ENCODE data around the gene CGB2. TPM values are rescaled to one million over a fixed set of nuclear protein-coding genes. Genes with fewer than 3 reads are reported as not detected.
"Not testable (repeated sequence)": the region's sequence is repeated elsewhere in the genome, so short reads cannot be mapped to it uniquely, and the experiment has no call there.

CGB2 gene
- total RNA-seq, 4 donors from 2014 or later: not detected

GRCh38 chr19:49020931-49021895 lies 10.5 kb upstream of the CGB2 start:
- no peaks in the 10 kb centered on the region for H3K9me3 ChIP-seq
- no peak for ATAC-seq
- 35 to 54% methylated on average over 9 to 14 of the region's 16 CpGs for WGBS, 2 donors (ENCODE audit: low coverage in 1 of 2)
- no peak overlapping the region for H3K4me3 ChIP-seq
- TF ChIP-seq POLR2A (IDR thresholded peaks at IDR 0.05) (no peak), CTCF (IDR thresholded peaks at IDR 0.05) (no peak), POLR2AphosphoS5 (IDR thresholded peaks at IDR 0.05) (no peak), EP300 (IDR thresholded peaks at IDR 0.05) (no peak)
- peaks cover 0 to 3% of the 10 kb centered on the region in 2 donors for H3K36me3 ChIP-seq
- H3K27me3 ChIP-seq: peaks cover 53% of the 10 kb centered on the region
- H3K4me1 ChIP-seq: peaks cover 0 to 27% (median 7%) of the 10 kb centered on the region in 3 donors
- H3K27ac ChIP-seq: no peak overlapping the region

- Histone ChIP-seq H3K9me3 (no peaks in the 10 kb centered on the region), H3K27me3 (peaks cover 50% of the 10 kb centered on the region), H3K4me1 (peaks cover 0 to 27% (median 7%) of the 10 kb centered on the region in 3 donors), H3K36me3 (no peaks in the 10 kb centered on the region), H3K4me3 (no peak overlapping the region), H3K27ac (no peak overlapping the region)
- WGBS, 2 donors (ENCODE audit: low coverage in 1 of 2): 90 to 92% methylated on average over 4 to 9 of the region's 9 CpGs
- no peak for TF ChIP-seq EP300 (IDR thresholded peaks at IDR 0.05)
- TF ChIP-seq CTCF (IDR thresholded peaks at IDR 0.05): no peak
- no peak for TF ChIP-seq POLR2AphosphoS5 (IDR thresholded peaks at IDR 0.05)
- TF ChIP-seq POLR2A (IDR thresholded peaks at IDR 0.05): no peak
- no peak for ATAC-seq
Observed at GRCh38 chr19:49022116-49022515, 9.6 kb upstream of the CGB2 start.

GRCh38 chr19:49024233-49024632 lies 7.5 kb upstream of the CGB2 start, which contains the start of gene CGB3:
Gene CGB3 (minus strand): TSS chr19:49024333. CDS start chr19:49023971, 362 bp downstream.
- H3K4me1 ChIP-seq, ATAC-seq, H3K4me3 ChIP-seq, H3K9me3 ChIP-seq, H3K36me3 ChIP-seq, H3K27ac ChIP-seq: not testable (repeated sequence)
- WGBS, 2 donors (ENCODE audit: low coverage in 1 of 2): no CpG with 5 or more reads among the region's 15 CpGs
- peaks cover 29% of the 10 kb centered on the region for H3K27me3 ChIP-seq

- H3K9me3 ChIP-seq, H3K36me3 ChIP-seq, ATAC-seq, H3K4me1 ChIP-seq, H3K27ac ChIP-seq, H3K4me3 ChIP-seq: not testable (repeated sequence)
- WGBS, 2 donors (ENCODE audit: low coverage in 1 of 2): no CpG with 5 or more reads among the region's 6 CpGs
- H3K27me3 ChIP-seq: peaks cover 20% of the 10 kb centered on the region
Observed at GRCh38 chr19:49025088-49025487, 6.6 kb upstream of the CGB2 start.

GRCh38 chr19:49025599-49025998 lies 6.1 kb upstream of the CGB2 start:
- H3K4me3 ChIP-seq, H3K36me3 ChIP-seq, ATAC-seq, H3K27ac ChIP-seq, H3K4me1 ChIP-seq, H3K9me3 ChIP-seq: not testable (repeated sequence)
- no CpG with 5 or more reads among the region's 23 CpGs for WGBS, 2 donors (ENCODE audit: low coverage in 1 of 2)
- H3K27me3 ChIP-seq: peaks cover 15% of the 10 kb centered on the region

- not testable (repeated sequence) for H3K27me3 ChIP-seq, H3K36me3 ChIP-seq, H3K27ac ChIP-seq, H3K4me1 ChIP-seq, ATAC-seq, H3K9me3 ChIP-seq, H3K4me3 ChIP-seq
- 66% methylated on average over 3 of the region's 9 CpGs; no CpG with 5 or more reads in 1 of the 2 donors for WGBS, 2 donors (ENCODE audit: low coverage in 1 of 2)
Observed at GRCh38 chr19:49028686-49029085, 3.0 kb upstream of the CGB2 start.

GRCh38 chr19:49029749-49030148 lies 1.9 kb upstream of the CGB2 start:
- H3K4me1 ChIP-seq, ATAC-seq, H3K9me3 ChIP-seq, H3K36me3 ChIP-seq, H3K27ac ChIP-seq, H3K4me3 ChIP-seq: not testable (repeated sequence)
- WGBS, 2 donors (ENCODE audit: low coverage in 1 of 2): 83% methylated on average over 2 of the region's 14 CpGs; no CpG with 5 or more reads in 1 of the 2 donors
- peaks cover 15% of the 10 kb centered on the region for H3K27me3 ChIP-seq

- not testable (repeated sequence) for H3K9me3 ChIP-seq
Observed at GRCh38 chr19:49030323-49030722, 1.4 kb upstream of the CGB2 start.

GRCh38 chr19:49036815-49037214 lies 5.1 kb downstream of the CGB2 start, which contains the start of gene CGB1:
Gene CGB1 (minus strand): TSS chr19:49036895. CDS start chr19:49036711, 184 bp downstream.
- not testable (repeated sequence) for H3K4me1 ChIP-seq, H3K27ac ChIP-seq, H3K36me3 ChIP-seq, ATAC-seq, H3K4me3 ChIP-seq, H3K9me3 ChIP-seq
- WGBS, 2 donors (ENCODE audit: low coverage in 1 of 2): 38 to 73% methylated on average over 7 to 8 of the region's 18 CpGs
- peaks cover 15% of the 10 kb centered on the region for H3K27me3 ChIP-seq

More at GRCh38 chr19:49030323-49030722, 1.4 kb upstream of the CGB2 start:
- H3K4me3 ChIP-seq, H3K27ac ChIP-seq, H3K4me1 ChIP-seq, ATAC-seq, H3K36me3 ChIP-seq: not testable (repeated sequence)
- peaks cover 19% of the 10 kb centered on the region for H3K27me3 ChIP-seq
- WGBS, 2 donors (ENCODE audit: low coverage in 1 of 2): 80 to 94% methylated on average over 1 to 4 of the region's 8 CpGs

GRCh38 chr19:49038111-49038510 lies 6.4 kb downstream of the CGB2 start:
- 100% methylated on average over 1 to 2 of the region's 8 CpGs for WGBS, 2 donors (ENCODE audit: low coverage in 1 of 2)
- not testable (repeated sequence) for H3K36me3 ChIP-seq, H3K9me3 ChIP-seq, ATAC-seq, H3K4me1 ChIP-seq, H3K4me3 ChIP-seq, H3K27ac ChIP-seq
- peaks cover 10% of the 10 kb centered on the region for H3K27me3 ChIP-seq
